Measurements from ENCODE around the gene RASGEF1C. TPM values are rescaled to one million over a fixed set of nuclear protein-coding genes. Genes with fewer than 3 reads are reported as not detected.
"Not testable (repeated sequence)": the region's sequence is repeated elsewhere in the genome, so short reads cannot be mapped to it uniquely, and the experiment has no call there.

Gene RASGEF1C
- total RNA-seq, 3 donors from 2014 or later, result 0.73 TPM; not detected in 2

- peaks cover 27 to 37% of the 10 kb centered on the region in 2 donors for H3K9me3 ChIP-seq
- no peak overlapping the region for H3K4me3 ChIP-seq
- peaks cover 0 to 27% of the 10 kb centered on the region in 2 donors for H3K27me3 ChIP-seq
- no peak for DNase-seq (ENCODE audit: low spot score in 2 of 2)
- no peaks in the 10 kb centered on the region for H3K4me1 ChIP-seq
- H3K36me3 ChIP-seq, result no peaks in the 10 kb centered on the region
- TF ChIP-seq CTCF (IDR thresholded peaks at IDR 0.05), result no peak
- no peak for TF ChIP-seq POLR2AphosphoS5 (IDR thresholded peaks at IDR 0.05)
- no peak for TF ChIP-seq POLR2A (IDR thresholded peaks at IDR 0.05)
- intact Hi-C loops (cut with DNase I; ENCODE audit: low total_unique reads), result no loop called here
- H3K27ac ChIP-seq, result no peak overlapping the region
Observed at GRCh38 chr5:180212363-180213255, 3.6 kb upstream of the RASGEF1C start.

GRCh38 chr5:180211761-180212035 lies 2.7 kb upstream of the RASGEF1C start:
- Histone ChIP-seq H3K27ac (no peak overlapping the region), H3K36me3 (no peaks in the 10 kb centered on the region), H3K9me3 (peaks cover 18 to 28% of the 10 kb centered on the region in 2 donors), H3K4me1 (no peaks in the 10 kb centered on the region), H3K27me3 (peaks cover 0 to 28% of the 10 kb centered on the region in 2 donors), H3K4me3 (no peak overlapping the region)
- no peak for TF ChIP-seq POLR2AphosphoS5 (IDR thresholded peaks at IDR 0.05)
- no peak for TF ChIP-seq POLR2A (IDR thresholded peaks at IDR 0.05)
- intact Hi-C loops (cut with DNase I; ENCODE audit: low total_unique reads), result no loop called here
- DNase-seq (ENCODE audit: low spot score in 2 of 2), result no peak

- Histone ChIP-seq H3K27me3 (peaks cover 0 to 28% of the 10 kb centered on the region in 2 donors), H3K9me3 (peaks cover 12 to 23% of the 10 kb centered on the region in 2 donors), H3K4me3 (no peak overlapping the region), H3K36me3 (no peaks in the 10 kb centered on the region), H3K4me1 (no peaks in the 10 kb centered on the region), H3K27ac (no peak overlapping the region)
- intact Hi-C loops (cut with DNase I; ENCODE audit: low total_unique reads), result no loop called here
- TF ChIP-seq POLR2A (IDR thresholded peaks at IDR 0.05) (no peak), CTCF (IDR thresholded peaks at IDR 0.05) (no peak), POLR2AphosphoS5 (IDR thresholded peaks at IDR 0.05) (no peak)
- DNase-seq (ENCODE audit: low spot score in 2 of 2), result no peak
Observed at GRCh38 chr5:180210961-180211760, 2.1 kb upstream of the RASGEF1C start.

- H3K4me1 ChIP-seq; intact Hi-C loops (cut with DNase I; ENCODE audit: low total_unique reads); H3K27ac ChIP-seq; DNase-seq (ENCODE audit: low spot score in 2 of 2); H3K36me3 ChIP-seq; H3K4me3 ChIP-seq: not testable (repeated sequence)
- Histone ChIP-seq H3K27me3 (peaks cover 0 to 28% of the 10 kb centered on the region in 2 donors), H3K9me3 (peaks cover 2 to 12% of the 10 kb centered on the region in 2 donors)
Observed at GRCh38 chr5:180210077-180210476, 1.1 kb upstream of the RASGEF1C start.

GRCh38 chr5:180208435-180209081 lies 453 bp downstream of the RASGEF1C start:
- H3K27ac ChIP-seq, result no peak overlapping the region
- intact Hi-C loops (cut with DNase I; ENCODE audit: low total_unique reads), result no loop called here
- H3K36me3 ChIP-seq, result no peaks in the 10 kb centered on the region
- H3K4me3 ChIP-seq, result peak overlapping the region; percentile 15 to 65 (median 48)
- TF ChIP-seq POLR2AphosphoS5 (IDR thresholded peaks at IDR 0.05) (no peak), CTCF (IDR thresholded peaks at IDR 0.05) (no peak), POLR2A (IDR thresholded peaks at IDR 0.05) (no peak)
- no peaks in the 10 kb centered on the region for H3K4me1 ChIP-seq
- H3K27me3 ChIP-seq, result peaks cover 0 to 28% of the 10 kb centered on the region in 2 donors
- no peaks in the 10 kb centered on the region for H3K9me3 ChIP-seq
- no peak for DNase-seq (ENCODE audit: low spot score in 2 of 2)
